Measurements from ENCODE around the gene LRSAM1. TPM values are rescaled to one million over a fixed set of nuclear protein-coding genes. Genes with fewer than 3 reads are reported as not detected.

Gene LRSAM1
- total and polyA plus RNA-seq, 2 of the 8 experiments (the other 6 are each of a cell fraction or from before 2014, with no cell fraction given) = 9.7 to 18.3 TPM

DNA sequence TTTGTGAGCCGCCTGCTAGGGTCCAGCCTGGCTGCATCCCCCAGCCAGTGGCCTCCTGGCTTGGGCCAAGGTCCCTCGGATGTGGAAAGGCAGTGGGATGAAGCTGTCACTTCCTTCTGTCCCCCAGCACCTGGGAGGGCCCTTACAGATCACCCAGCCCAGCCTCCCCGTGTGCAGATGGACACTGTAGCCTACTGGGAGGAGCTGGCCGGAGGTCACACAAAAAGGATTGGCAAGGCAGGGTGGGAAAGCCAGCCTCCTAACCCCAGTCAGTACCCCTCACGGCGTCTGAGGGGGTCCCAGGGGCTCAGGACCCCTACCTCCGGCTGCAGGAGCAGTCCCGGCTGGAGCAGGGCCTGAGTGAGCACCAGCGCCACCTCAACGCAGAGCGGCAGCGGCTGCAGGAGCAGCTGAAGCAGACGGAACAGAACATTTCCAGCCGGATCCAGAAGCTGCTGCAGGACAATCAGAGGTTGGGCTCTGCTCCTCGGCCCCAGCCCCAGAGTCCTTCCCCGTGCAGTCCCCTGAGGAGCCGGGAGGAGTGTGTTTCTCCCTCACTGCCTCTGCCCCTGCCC is 28.3 kb downstream of the LRSAM1 start:
- POLR2A ChIA-PET (ENCODE audit: partially characterized antibody) = interaction anchor here (0.6 to 3.0 kb wide), 4 partner anchors 9 to 86 kb away, joined by 3 to 16 read pairs (median 3); partner anchors contain the start of genes LRSAM1, RPL12 and ZNF79
- Histone ChIP-seq H4K5ac (ENCODE audit: insufficient read length, low read depth, low read length) (no peak overlapping the region), H3K27me3 (replicated peaks in 1 of 4; ENCODE audit: control insufficient read depth in 3 of 4, extremely low read depth in 1 of 4, insufficient read depth in 3 of 4, low read length in 3 of 4) (no peaks in the 10 kb centered on the region), H3K79me1 (ENCODE audit: low read depth, low read length) (no peaks in the 10 kb centered on the region), H2BK20ac (ENCODE audit: low read length) (no peak overlapping the region), H3K4me1 (replicated peaks in 1 of 4; ENCODE audit: control insufficient read depth in 3 of 4, insufficient read depth in 4 of 4, low read length in 3 of 4) (no peaks in the 10 kb centered on the region), H3K9ac (replicated peaks in 1 of 4; ENCODE audit: extremely low read depth in 1 of 4, low read depth in 3 of 4, low read length in 3 of 4) (no peak overlapping the region), H2BK5ac (ENCODE audit: low read depth, low read length) (no peak overlapping the region), H2BK12ac (ENCODE audit: low read depth, low read length) (no peak overlapping the region), H3K9me3 (ENCODE audit: insufficient read depth in 2 of 2, low read depth in 1 of 2, low read length in 1 of 2) (no peaks in the 10 kb centered on the region), H3K4me3 (ENCODE audit: extremely low read depth in 1 of 4, insufficient read depth in 2 of 4, low read depth in 3 of 4, low read length in 4 of 4) (no peak overlapping the region), H2AFZ (ENCODE audit: low read length) (no peak overlapping the region), H3K23ac (ENCODE audit: insufficient read length) (no peak overlapping the region), H4K20me1 (replicated peaks in 1 of 2; ENCODE audit: control insufficient read depth in 1 of 2, insufficient read depth in 2 of 2, low read length in 2 of 2) (peaks cover 1 to 3% of the 10 kb centered on the region in 2 experiments), H2BK120ac (replicated peaks; ENCODE audit: low read depth, low read length) (no peak overlapping the region), H3K79me2 (ENCODE audit: control insufficient read depth in 1 of 2, insufficient read depth in 2 of 2, low read length in 2 of 2) (no peaks in the 10 kb centered on the region), H3K27ac (ENCODE audit: low read depth, low read length) (no peak overlapping the region), H3K36me3 (ENCODE audit: control insufficient read depth in 2 of 4, insufficient read depth in 4 of 4, low read length in 3 of 4) (peaks cover 5 to 37% (median 14%) of the 10 kb centered on the region in 4 experiments; a peak in 7 of 8 replicates), H3K14ac (ENCODE audit: insufficient read length) (no peak overlapping the region), H3K23me2 (ENCODE audit: low read depth, low read length) (no peaks in the 10 kb centered on the region), H4K8ac (ENCODE audit: extremely low read depth, insufficient read depth, low read length) (no peak overlapping the region), H2AK5ac (ENCODE audit: low read depth, low read length) (no peak overlapping the region), H3K4ac (replicated peaks; ENCODE audit: insufficient read length, low read depth, low read length) (no peak overlapping the region), H3K4me2 (ENCODE audit: insufficient read depth in 1 of 2, low read depth in 2 of 2, low read length in 2 of 2) (no peak overlapping the region), H3K56ac (replicated peaks; ENCODE audit: insufficient read length, low read depth, low read length) (no peak overlapping the region), H2BK15ac (ENCODE audit: low read length) (no peak overlapping the region), H4K91ac (replicated peaks; ENCODE audit: insufficient read length, low read length) (no peak overlapping the region), H3K18ac (ENCODE audit: extremely low read depth, low read length) (no peak overlapping the region)
- no peak for TF ChIP-seq MAFK (IDR thresholded peaks at IDR 0.05; ENCODE audit: low read depth, low read length)
- TF ChIP-seq CBX8 (IDR thresholded peaks at IDR 0.05; ENCODE audit: borderline replicate concordance, low read depth, low read length) = no peak
- no peak for TF ChIP-seq CHD1 (IDR thresholded peaks at IDR 0.05; ENCODE audit: low read depth, low read length)
- no peak for TF ChIP-seq SIRT6 (IDR thresholded peaks at IDR 0.05; ENCODE audit: low read length)
- TF ChIP-seq, protein P1, sequence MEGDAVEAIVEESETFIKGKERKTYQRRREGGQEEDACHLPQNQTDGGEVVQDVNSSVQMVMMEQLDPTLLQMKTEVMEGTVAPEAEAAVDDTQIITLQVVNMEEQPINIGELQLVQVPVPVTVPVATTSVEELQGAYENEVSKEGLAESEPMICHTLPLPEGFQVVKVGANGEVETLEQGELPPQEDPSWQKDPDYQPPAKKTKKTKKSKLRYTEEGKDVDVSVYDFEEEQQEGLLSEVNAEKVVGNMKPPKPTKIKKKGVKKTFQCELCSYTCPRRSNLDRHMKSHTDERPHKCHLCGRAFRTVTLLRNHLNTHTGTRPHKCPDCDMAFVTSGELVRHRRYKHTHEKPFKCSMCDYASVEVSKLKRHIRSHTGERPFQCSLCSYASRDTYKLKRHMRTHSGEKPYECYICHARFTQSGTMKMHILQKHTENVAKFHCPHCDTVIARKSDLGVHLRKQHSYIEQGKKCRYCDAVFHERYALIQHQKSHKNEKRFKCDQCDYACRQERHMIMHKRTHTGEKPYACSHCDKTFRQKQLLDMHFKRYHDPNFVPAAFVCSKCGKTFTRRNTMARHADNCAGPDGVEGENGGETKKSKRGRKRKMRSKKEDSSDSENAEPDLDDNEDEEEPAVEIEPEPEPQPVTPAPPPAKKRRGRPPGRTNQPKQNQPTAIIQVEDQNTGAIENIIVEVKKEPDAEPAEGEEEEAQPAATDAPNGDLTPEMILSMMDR (IDR thresholded peaks at IDR 0.05; ENCODE audit: control extremely low read depth in 1 of 3, insufficient read depth in 1 of 3, low read depth in 1 of 3, low read length in 3 of 3) = no peak
- no peak for TF ChIP-seq KDM1A (IDR thresholded peaks at IDR 0.05; ENCODE audit: borderline replicate concordance, low read length)
- no peak for TF ChIP-seq TBP (IDR thresholded peaks at IDR 0.05; ENCODE audit: low read depth, low read length)
- TF ChIP-seq CEBPB (IDR thresholded peaks at IDR 0.05; ENCODE audit: low read depth, low read length) = no peak
- TF ChIP-seq RAD21 (IDR thresholded peaks at IDR 0.05 in 1 of 2, conservative IDR thresholded peaks at IDR 0.05 in 1 of 2; ENCODE audit: low read depth in 2 of 2, low read length in 2 of 2) = no peak
- CTCF ChIA-PET (ENCODE audit: partially characterized antibody) = interaction anchor here (0.5 to 2.5 kb wide), 11 partner anchors 10 to 1067 kb away, joined by 3 to 11 read pairs (median 4); no protein-coding TSS in a partner anchor
- 86% methylated on average over 17 of the region's 17 CpGs; no CpG with 5 or more reads in 1 of the 2 experiments for WGBS, 2 experiments (ENCODE audit: extremely low coverage in 1 of 2, insufficient coverage in 1 of 2, insufficient read length in 1 of 2, insufficient replicate concordance in 2 of 2, low coverage in 1 of 2, low lambda C conversion rate in 2 of 2, missing lambda C conversion rate in 1 of 2)
- no peak for FAIRE-seq
- no peak for DNase-seq (ENCODE audit: low read depth in 1 of 2, low spot score in 2 of 2)

All from H1 (cell line).